Peyer's patch (tissue), 4 donors: ENCODE results near the gene MSI1.

ENCODE experiments used
- POLR2A ChIP-seq, 2 donors: fragments of 450-650 bp; IDR thresholded peaks; one replicate each; pipeline ENCODE4 v1.5.1; 2017; ENCODE audit warnings: antibody characterized with exemption in 2 of 2, mild to moderate bottlenecking in 2 of 2, moderate library complexity in 2 of 2
- TF ChIP-seq, protein P1 (sequence below), 6 experiments: fragments of 450-650 bp in 4 of 6; fragments of 200-600 bp in 2 of 6; sonication (generic) in 1 of 6; IDR thresholded peaks; one replicate each; pipeline ENCODE4 v1.5.1; 2017 to 2019; ENCODE audit warnings: antibody characterized with exemption in 6 of 6, mild to moderate bottlenecking in 3 of 6, moderate library complexity in 1 of 6

DNA sequence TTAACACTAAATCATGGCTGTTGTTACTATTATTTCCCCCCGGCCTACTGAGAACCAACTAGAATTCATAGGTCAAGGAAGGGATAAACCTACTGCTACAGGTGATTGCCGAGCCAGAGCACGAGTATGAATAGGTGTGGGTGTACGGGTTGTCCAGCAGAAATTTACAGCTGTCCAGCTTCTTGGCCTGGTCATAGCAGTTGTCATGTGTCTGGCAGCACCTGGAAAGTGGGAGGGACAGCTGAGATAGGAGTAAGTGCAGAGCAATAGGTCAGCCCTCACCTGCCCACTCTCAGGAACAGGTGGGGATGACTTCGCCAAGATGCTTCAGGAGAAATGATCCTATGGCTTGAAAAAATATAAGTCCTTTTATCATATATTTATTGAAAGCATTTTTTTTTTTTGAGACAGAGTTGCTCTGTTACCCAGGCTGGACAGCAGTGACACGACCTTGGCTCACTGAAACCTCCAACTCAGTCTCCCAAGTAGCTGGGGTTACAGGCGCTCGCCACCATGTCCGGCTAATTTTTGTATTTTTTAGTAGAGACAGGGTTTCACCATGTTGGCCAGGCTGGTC is 44.0 kb downstream of the MSI1 start:
- TF ChIP-seq, protein P1, sequence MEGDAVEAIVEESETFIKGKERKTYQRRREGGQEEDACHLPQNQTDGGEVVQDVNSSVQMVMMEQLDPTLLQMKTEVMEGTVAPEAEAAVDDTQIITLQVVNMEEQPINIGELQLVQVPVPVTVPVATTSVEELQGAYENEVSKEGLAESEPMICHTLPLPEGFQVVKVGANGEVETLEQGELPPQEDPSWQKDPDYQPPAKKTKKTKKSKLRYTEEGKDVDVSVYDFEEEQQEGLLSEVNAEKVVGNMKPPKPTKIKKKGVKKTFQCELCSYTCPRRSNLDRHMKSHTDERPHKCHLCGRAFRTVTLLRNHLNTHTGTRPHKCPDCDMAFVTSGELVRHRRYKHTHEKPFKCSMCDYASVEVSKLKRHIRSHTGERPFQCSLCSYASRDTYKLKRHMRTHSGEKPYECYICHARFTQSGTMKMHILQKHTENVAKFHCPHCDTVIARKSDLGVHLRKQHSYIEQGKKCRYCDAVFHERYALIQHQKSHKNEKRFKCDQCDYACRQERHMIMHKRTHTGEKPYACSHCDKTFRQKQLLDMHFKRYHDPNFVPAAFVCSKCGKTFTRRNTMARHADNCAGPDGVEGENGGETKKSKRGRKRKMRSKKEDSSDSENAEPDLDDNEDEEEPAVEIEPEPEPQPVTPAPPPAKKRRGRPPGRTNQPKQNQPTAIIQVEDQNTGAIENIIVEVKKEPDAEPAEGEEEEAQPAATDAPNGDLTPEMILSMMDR (IDR thresholded peaks at IDR 0.05): no peak
- no peak for TF ChIP-seq POLR2A (IDR thresholded peaks at IDR 0.05)
